HL-60 (cell line): ENCODE results near the gene NFIB.

ENCODE experiments used
- CTCF ChIP-seq: IDR thresholded peaks from one replicate; pipeline ENCODE4 v1.5.1; 2011; ENCODE audit warnings: low read length, control low read depth, inconsistent platforms; ENCODE audit not compliant: insufficient read depth
- GABPA ChIP-seq: IDR thresholded peaks from 2 replicates; pipeline ENCODE4 v1.6.1; 2012; ENCODE audit warnings: low read depth
- POLR2AphosphoS5 ChIP-seq: IDR thresholded peaks from 2 replicates; pipeline ENCODE4 v1.6.1; 2012; ENCODE audit warnings: low read depth
- REST ChIP-seq: IDR thresholded peaks from 2 replicates; pipeline ENCODE4 v1.6.1; 2012; ENCODE audit warnings: low read depth; ENCODE audit not compliant: insufficient replicate concordance
- SPI1 ChIP-seq: IDR thresholded peaks from 2 replicates; pipeline ENCODE4 v1.6.1; 2012; ENCODE audit warnings: low read depth, mild to moderate bottlenecking, borderline replicate concordance

GRCh38 chr9:14064940-14065339, 249.0 kb downstream of the NFIB start:
- TF ChIP-seq CTCF (no peak), POLR2AphosphoS5 (no peak), REST (no peak), GABPA (no peak), SPI1 (no peak)
